ENCODE results near the gene SIGLECL1.

SIGLECL1 gene

DNA sequence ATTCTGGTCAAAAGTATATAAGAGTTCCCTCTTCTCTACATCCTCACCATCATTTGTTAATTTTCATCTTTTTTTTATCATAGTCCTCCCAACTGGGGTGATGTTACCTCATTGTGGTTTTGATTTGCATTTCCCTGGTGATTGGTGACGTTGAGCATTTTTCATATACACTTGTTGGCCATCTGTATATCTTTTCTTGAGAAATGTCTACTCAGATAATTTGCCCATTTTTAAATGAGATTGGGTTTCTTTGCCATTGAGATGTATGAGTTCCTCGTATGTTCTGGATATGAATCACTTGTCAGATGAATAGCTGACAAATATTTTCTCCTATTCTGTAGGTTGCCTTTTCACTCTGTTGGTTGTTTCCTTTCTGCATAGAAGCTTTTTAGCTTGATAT, 23.6 kb upstream of the SIGLECL1 start:
- DNase-seq (ENCODE audit: low read depth) = no peak
- TF ChIP-seq, protein P1, sequence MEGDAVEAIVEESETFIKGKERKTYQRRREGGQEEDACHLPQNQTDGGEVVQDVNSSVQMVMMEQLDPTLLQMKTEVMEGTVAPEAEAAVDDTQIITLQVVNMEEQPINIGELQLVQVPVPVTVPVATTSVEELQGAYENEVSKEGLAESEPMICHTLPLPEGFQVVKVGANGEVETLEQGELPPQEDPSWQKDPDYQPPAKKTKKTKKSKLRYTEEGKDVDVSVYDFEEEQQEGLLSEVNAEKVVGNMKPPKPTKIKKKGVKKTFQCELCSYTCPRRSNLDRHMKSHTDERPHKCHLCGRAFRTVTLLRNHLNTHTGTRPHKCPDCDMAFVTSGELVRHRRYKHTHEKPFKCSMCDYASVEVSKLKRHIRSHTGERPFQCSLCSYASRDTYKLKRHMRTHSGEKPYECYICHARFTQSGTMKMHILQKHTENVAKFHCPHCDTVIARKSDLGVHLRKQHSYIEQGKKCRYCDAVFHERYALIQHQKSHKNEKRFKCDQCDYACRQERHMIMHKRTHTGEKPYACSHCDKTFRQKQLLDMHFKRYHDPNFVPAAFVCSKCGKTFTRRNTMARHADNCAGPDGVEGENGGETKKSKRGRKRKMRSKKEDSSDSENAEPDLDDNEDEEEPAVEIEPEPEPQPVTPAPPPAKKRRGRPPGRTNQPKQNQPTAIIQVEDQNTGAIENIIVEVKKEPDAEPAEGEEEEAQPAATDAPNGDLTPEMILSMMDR (IDR thresholded peaks at IDR 0.05; ENCODE audit: low read length, missing control alignments) = no peak
- no peak overlapping the region for H3K4me3 ChIP-seq (replicated peaks; ENCODE audit: low read depth, low read length)

DNA sequence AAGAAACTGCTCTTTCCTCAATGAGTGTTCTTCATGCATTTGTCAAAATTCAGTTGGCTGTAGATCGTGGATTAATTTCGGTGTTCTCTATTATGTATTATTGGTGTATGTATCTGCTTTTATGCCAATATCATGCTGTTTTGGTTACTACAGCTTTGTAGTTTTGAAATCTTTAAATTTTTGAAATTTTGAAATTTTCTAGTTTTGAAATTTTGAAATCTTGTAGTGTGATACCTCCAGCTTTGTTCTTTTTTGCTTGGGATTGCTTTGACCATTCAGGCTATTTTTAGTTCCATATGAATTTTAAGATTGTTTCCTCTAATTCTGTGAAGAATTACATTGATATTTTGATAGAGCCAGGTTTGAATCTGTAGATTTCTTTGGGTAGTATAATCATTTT, 22.9 kb upstream of the SIGLECL1 start:
- no peak overlapping the region for H3K4me3 ChIP-seq (replicated peaks; ENCODE audit: low read depth, low read length)
- TF ChIP-seq, protein P1 (IDR thresholded peaks at IDR 0.05; ENCODE audit: low read length, missing control alignments) = no peak
- DNase-seq (ENCODE audit: low read depth) = no peak

DNA sequence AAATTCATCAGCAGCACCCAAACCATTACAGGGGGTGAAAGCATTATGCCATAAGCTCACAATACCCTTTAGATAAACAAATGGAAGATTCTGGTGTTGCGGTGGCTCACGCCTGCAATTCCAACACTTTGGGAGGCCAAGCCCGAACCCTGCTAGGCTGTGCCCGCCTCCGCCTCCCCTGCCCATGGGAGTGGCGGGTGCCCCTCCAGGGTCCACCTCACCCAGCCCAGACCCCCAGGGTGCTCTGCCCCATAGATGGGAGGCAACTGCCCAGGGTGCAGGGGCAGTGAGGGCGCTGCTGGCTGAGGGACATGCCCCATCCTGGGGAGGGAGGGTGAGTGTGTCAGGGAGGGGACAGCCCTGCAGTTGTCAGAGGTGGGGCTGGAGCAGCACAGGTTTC, 10.0 kb upstream of the SIGLECL1 start:
- TF ChIP-seq, protein P1 (IDR thresholded peaks at IDR 0.05; ENCODE audit: low read length, missing control alignments) = no peak
- H3K4me3 ChIP-seq (replicated peaks; ENCODE audit: low read depth, low read length) = no peak overlapping the region
- no peak for DNase-seq (ENCODE audit: low read depth)

DNA sequence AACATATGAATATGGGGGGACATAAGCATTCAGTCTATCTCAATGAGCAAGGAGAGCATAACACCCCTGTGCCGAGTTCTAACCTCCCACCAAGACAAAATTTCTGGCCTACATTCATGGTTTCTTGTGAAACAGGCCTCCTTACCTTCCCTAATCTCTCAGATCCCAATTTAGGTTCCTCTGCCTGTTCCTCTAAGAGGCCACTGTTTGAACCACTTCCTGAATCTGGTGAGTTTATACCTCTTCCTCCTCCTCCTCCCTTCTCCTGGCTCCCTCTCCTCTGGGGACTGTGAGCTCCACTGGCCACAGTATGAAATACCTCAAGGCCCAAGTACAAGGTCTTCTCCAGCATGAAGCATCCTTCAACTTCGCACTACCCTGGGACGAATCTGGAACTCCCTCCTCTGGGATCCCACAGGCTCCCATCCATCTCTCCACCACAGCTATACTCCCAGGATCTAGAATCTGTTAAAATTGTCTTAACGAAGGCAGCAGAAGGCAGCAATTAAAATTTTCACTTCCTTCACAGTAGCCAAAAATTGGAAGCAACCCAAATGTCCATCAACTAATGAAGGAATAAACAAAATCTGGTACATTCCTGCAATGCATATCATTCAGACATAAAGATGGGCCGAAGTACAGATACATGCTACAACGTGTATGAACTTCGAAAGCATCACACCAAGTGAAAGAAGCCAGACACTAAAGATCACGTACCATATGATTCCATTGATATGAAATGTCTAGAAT, 7.8 kb upstream of the SIGLECL1 start:
- TF ChIP-seq, protein P1 (IDR thresholded peaks at IDR 0.05; ENCODE audit: low read length, missing control alignments) = no peak
- no peak for DNase-seq (ENCODE audit: low read depth)
- H3K4me3 ChIP-seq (replicated peaks; ENCODE audit: low read depth, low read length) = no peak overlapping the region

DNA sequence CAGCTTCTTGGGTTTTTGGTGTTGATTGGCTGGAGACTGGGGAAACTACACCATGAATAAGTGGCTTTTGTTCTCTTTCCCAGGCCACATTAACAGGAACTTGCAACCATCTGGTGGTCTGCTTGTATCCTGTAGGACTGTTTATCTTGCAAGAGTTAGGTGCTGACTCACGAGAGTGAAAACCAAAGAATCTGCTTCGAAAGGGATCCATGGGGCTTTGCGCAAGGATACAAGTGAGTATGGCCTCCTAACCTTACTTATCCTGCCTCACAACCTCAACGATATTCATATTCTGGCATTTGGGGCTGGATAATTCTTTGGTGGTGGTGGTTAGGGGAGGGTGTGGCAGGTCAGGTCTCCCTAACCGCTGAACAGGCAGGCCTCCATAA, 4.7 kb upstream of the SIGLECL1 start:
- no peak overlapping the region for H3K4me3 ChIP-seq (replicated peaks; ENCODE audit: low read depth, low read length)
- DNase-seq (ENCODE audit: low read depth) = no peak
- TF ChIP-seq, protein P1 (IDR thresholded peaks at IDR 0.05; ENCODE audit: low read length, missing control alignments) = no peak

DNA sequence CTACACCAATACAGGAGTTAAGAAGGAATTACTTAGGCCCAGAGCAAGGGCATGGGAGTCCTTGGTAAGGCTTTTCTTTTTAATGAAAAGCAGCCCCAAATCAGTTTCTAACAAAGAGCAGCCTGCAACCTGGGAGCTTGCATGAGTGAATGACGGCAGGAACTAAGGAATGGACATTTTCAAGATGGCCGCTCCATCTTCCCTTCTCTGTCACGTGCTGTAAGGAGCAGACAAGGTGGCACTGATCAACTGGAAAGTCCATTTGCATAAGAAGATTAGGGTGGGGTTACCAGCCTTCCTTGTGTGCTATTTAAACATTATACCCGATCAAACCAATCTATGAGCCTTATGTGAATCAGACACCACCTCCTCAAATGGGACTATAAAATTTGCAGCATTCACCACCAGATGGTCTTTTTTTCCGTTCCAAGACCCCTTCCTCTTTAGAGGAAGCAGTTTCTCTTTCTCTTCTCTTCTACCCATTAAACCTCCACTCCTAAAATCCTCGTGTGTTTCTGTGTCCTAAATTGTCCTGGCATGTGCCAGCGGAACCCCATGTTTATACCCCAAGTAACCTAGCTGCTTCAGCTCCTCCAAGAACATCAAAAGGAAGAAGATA, 2.8 kb upstream of the SIGLECL1 start:
- DNase-seq (ENCODE audit: low read depth) = no peak
- TF ChIP-seq, protein P1 (IDR thresholded peaks at IDR 0.05; ENCODE audit: low read length, missing control alignments) = no peak
- H3K4me3 ChIP-seq (replicated peaks; ENCODE audit: low read depth, low read length) = no peak overlapping the region

DNA sequence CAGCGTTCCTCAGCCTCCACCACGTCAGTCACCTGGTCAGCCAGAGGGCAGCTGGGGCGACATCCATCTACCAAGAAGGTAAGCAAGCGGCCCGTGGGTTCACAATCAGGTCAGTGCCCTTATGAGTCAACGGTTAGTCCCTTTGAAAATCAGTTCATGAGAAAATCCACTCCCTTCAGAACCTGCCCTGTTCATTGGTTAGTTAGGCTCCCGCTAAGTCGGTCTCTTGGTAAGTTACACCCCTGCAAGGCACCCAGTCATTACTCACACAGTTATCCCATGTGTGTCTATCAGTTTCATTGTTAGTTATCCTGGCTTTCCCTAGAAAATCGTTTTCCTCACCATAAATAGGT, 564 bp downstream of the SIGLECL1 start:
- no peak overlapping the region for H3K4me3 ChIP-seq (replicated peaks; ENCODE audit: low read depth, low read length)
- TF ChIP-seq, protein P1 (IDR thresholded peaks at IDR 0.05; ENCODE audit: low read length, missing control alignments) = no peak
- no peak for DNase-seq (ENCODE audit: low read depth)

Data from fibroblast of pulmonary artery (primary cell).